ENCODE measurements around the gene ABHD14A.

Gene ABHD14A

DNA sequence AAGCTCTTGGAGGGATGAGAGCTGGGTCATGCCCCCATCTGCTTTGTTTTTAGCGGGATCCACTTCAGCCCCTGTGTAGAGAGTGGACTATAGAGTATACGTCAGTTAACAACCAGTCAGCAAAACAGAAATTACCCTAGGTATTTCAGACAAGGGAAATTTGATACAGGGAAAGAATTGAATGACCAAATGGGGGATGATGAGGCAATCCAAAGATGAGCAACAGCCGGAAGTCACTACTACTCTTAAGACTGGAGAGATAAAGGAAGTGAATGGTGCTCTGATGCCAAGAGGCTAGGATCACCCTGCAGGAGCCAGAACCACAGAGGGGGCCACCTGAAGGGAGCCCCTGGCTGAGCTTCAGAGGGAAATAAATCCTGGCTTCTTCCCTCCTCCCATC, 21.4 kb upstream of the ABHD14A start:
- TF ChIP-seq, protein P1, sequence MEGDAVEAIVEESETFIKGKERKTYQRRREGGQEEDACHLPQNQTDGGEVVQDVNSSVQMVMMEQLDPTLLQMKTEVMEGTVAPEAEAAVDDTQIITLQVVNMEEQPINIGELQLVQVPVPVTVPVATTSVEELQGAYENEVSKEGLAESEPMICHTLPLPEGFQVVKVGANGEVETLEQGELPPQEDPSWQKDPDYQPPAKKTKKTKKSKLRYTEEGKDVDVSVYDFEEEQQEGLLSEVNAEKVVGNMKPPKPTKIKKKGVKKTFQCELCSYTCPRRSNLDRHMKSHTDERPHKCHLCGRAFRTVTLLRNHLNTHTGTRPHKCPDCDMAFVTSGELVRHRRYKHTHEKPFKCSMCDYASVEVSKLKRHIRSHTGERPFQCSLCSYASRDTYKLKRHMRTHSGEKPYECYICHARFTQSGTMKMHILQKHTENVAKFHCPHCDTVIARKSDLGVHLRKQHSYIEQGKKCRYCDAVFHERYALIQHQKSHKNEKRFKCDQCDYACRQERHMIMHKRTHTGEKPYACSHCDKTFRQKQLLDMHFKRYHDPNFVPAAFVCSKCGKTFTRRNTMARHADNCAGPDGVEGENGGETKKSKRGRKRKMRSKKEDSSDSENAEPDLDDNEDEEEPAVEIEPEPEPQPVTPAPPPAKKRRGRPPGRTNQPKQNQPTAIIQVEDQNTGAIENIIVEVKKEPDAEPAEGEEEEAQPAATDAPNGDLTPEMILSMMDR (IDR thresholded peaks at IDR 0.05; ENCODE audit: low read depth, low read length), result no peak
- H3K4me3 ChIP-seq (replicated peaks in 1 of 2; ENCODE audit: low read depth in 2 of 2, low read length in 2 of 2), result no peak overlapping the region
- peak; percentile 68 to 81 for DNase-seq (ENCODE audit: low read depth in 2 of 2)

DNA sequence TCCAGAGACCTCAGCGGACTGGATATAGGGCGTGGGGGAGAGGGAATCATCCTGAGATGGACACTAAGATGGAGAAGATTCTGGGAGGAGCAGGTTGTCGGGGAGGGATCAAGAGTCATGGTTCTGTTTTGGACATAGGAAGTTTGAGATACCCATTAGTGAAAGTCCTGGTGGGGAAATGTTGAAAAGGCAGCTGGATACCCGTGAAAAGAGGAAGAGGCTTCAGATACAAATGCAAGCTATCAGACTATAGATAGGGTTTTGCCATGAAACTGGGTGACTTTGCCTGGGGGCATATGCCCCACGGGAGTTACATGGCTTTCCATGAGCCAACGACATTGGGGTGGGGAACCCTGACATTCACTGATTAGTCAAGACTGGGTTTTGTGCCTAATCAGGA, 20.8 kb upstream of the ABHD14A start:
- no peak for DNase-seq (ENCODE audit: low read depth in 2 of 2)
- TF ChIP-seq, protein P1 (IDR thresholded peaks at IDR 0.05; ENCODE audit: low read depth, low read length), result no peak
- H3K4me3 ChIP-seq (replicated peaks in 1 of 2; ENCODE audit: low read depth in 2 of 2, low read length in 2 of 2), result no peak overlapping the region

GRCh38 chr3:51954713-51955112, 20.2 kb upstream of the ABHD14A start:
- TF ChIP-seq, protein P1 (IDR thresholded peaks at IDR 0.05; ENCODE audit: low read depth, low read length), result no peak
- H3K4me3 ChIP-seq (replicated peaks in 1 of 2; ENCODE audit: low read depth in 2 of 2, low read length in 2 of 2), result no peak overlapping the region
- no peak for DNase-seq (ENCODE audit: low read depth in 2 of 2)

GRCh38 chr3:51955175-51955892, 19.5 kb upstream of the ABHD14A start, which contains the start of gene GPR62:
Gene GPR62 (plus strand): TSS chr3:51955381. CDS start chr3:51955653, 272 bp downstream.
- no peak within 1 kb of the TSS for H3K4me3 ChIP-seq (replicated peaks in 1 of 2; ENCODE audit: low read depth in 2 of 2, low read length in 2 of 2)
- TF ChIP-seq, protein P1 (IDR thresholded peaks at IDR 0.05; ENCODE audit: low read depth, low read length), result no peak
- no peak for DNase-seq (ENCODE audit: low read depth in 2 of 2)

DNA sequence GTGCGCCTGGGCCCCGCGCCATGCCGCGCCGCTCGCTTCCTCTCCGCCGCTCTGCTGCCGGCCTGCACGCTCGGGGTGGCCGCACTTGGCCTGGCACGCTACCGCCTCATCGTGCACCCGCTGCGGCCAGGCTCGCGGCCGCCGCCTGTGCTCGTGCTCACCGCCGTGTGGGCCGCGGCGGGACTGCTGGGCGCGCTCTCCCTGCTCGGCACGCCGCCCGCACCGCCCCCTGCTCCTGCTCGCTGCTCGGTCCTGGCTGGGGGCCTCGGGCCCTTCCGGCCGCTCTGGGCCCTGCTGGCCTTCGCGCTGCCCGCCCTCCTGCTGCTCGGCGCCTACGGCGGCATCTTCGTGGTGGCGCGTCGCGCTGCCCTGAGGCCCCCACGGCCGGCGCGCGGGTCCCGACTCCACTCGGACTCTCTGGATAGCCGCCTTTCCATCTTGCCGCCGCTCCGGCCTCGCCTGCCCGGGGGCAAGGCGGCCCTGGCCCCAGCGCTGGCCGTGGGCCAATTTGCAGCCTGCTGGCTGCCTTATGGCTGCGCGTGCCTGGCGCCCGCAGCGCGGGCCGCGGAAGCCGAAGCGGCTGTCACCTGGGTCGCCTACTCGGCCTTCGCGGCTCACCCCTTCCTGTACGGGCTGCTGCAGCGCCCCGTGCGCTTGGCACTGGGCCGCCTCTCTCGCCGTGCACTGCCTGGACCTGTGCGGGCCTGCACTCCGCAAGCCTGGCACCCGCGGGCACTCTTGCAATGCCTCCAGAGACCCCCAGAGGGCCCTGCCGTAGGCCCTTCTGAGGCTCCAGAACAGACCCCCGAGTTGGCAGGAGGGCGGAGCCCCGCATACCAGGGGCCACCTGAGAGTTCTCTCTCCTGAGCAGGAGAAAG, 18.7 kb upstream of the ABHD14A start:
- no peak overlapping the region for H3K4me3 ChIP-seq (replicated peaks in 1 of 2; ENCODE audit: low read depth in 2 of 2, low read length in 2 of 2)
- peak; percentile 28 to 69 for DNase-seq (ENCODE audit: low read depth in 2 of 2)
- TF ChIP-seq, protein P1 (IDR thresholded peaks at IDR 0.05; ENCODE audit: low read depth, low read length), result peak; percentile 32

DNA sequence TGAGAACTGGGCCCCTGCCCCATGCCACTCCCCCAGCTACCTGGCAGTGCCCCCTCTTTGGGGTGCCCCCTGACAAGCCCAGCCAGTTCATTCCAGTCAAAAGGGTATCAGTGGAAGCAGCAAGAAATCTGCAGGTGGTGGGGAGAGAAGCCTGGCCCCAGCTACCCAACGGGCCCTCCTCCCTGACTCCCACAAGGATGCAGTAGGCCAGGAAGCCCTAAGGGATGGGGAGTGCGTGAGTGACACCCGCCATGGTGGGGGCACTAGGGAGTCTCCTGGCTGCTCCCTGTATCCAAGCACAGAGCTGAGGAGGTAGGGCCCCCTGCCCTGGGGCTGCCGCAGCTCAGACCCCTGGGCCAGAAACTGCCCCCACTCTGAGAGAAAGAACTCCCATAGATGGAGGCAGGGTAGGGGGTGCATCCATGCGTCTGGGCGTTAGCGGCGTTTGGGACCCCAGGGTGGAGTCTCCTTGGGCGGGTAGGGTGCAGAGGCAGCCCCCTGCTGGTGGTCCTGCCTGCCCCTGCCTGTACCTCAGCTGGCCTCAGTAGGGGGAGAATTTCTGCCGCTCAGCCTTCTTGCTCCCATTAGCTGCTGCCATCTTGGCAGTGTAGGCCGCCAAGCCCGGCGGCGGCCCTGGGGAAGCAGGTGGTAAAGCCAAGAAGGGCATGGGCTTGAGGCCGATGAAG, 17.2 kb upstream of the ABHD14A start:
- H3K4me3 ChIP-seq (replicated peaks in 1 of 2; ENCODE audit: low read depth in 2 of 2, low read length in 2 of 2), result no peak overlapping the region
- TF ChIP-seq, protein P1 (IDR thresholded peaks at IDR 0.05; ENCODE audit: low read depth, low read length), result no peak
- no peak for DNase-seq (ENCODE audit: low read depth in 2 of 2)

All from cardiac fibroblast (primary cell).